GM21825 (cell line): Measurements from ENCODE around the gene GSX1.
"Not testable (repeated sequence)": the region's sequence is repeated elsewhere in the genome, so short reads cannot be mapped to it uniquely, and the experiment has no call there.

Experiments
- ATAC-seq: cut with Tn5 transposase; IDR thresholded peaks from one replicate; pipeline ENCODE4 v1.9.1; 2021; ENCODE audit warnings: mild to moderate bottlenecking, moderate library complexity; ENCODE audit not compliant: unreplicated experiment

Gene GSX1

GRCh38 chr13:27793507-27794367 is 1.5 kb downstream of the GSX1 start:
- ATAC-seq, result no peak

GRCh38 chr13:27794368-27794691 is 2.0 kb downstream of the GSX1 start:
- no peak for ATAC-seq

DNA sequence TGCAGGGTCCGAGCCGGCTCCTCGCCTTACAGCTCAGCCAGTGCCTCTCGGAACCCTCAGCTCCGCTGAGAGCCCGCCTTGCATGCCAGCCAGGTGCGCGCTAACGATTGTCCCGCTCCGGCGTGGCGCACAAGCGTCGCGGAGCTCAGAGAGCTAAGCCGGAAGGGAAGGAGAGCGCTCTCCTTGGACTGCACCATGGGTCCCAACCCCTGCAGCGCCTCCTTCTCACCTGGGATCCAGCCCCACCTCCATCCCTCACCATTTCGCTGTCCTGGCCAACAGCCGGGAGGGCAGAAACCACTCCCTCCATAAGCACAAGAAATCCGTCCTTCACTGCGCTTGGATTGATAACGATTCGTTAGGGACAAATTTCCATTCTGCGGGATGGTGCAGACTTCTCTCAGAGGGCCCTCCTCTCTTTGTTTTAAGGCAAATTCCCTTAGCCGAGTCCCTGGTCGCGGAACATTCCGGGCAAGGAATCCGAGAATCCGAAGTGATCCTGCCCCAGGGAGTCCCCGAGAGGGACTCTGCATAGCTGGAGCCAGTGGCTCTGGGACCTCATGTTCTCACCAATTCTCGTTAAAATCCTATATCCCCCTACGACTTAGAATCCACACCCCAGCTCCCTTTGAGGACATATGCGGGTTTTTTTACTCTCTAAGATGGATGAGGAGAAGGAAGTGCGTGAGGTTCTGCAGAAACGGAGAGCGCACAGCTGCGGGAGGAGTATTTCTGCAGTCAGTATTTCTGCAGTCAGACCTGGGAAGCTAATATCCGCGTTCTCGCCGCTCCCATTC is 2.8 kb downstream of the GSX1 start:
- no peak for ATAC-seq

DNA sequence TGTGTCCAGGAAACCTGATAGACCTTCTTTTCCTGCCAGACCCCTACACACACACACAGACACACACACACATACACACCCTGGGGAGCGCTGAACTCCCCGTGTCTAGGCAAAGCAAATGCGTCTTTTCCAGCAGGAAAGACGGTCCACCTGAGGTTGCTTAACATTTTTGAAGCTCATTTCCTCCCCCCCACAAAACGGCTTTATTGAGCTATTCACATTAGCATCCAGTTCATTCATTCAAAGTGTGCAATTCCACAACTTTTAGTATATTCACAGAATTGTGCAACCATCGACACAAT is 3.4 kb downstream of the GSX1 start:
- no peak for ATAC-seq

DNA sequence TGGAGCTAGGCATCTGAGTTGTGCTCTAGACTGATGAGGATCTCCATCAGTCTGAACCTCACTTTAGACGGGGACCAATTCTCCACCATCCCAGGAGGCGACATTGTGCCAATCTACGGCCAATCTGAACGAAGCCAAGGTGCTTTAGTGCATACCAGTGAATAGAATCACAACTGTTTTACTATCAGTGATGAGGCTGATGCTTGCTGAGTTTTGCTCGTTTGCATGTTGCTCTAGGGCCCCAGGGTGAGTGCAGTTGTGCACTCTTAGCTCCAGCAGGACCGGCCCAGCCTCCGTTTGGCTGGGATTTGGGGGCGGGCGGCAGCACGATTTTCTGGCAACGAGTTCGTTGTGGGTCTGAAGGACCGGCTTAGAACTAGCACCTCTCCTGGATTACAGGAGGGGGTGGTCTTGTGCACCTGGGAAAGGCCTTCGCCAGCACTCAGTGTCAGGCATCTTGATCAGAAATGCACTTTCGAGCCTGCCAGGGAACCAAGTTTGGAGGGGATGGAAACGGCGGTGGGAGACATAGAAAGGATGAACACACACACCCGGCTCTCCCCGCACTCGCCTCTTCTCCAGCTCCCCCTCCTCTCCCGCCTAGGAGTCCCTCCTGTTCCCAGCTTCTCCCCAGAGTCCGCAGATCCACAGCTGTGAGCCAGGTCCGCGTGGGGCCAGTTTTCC is 4.4 kb downstream of the GSX1 start:
- ATAC-seq, result no peak

DNA sequence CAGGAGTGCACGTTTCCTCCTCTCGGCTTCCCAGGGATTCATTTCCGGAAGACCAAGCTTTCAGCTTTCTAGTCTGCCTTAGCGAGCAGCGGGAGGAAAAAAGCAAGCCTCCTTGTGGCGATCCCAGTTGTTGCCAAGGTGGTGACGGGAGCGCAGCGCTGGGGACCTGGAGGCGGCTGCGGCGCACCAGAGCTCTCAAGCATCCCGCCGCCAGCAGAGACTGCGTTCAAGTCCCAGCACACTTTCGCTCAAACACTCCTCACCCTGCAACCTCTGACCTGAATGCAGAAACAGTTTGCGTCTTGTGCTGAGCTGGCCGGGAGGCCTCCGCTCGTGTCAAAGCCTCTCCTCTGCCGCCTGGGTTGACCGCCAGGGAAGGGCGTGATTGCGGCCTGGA is 4.9 kb downstream of the GSX1 start:
- no peak for ATAC-seq

- no peak for ATAC-seq
These were observed 14.6 kb downstream of the GSX1 start for GRCh38 chr13:27806744-27807387.

DNA sequence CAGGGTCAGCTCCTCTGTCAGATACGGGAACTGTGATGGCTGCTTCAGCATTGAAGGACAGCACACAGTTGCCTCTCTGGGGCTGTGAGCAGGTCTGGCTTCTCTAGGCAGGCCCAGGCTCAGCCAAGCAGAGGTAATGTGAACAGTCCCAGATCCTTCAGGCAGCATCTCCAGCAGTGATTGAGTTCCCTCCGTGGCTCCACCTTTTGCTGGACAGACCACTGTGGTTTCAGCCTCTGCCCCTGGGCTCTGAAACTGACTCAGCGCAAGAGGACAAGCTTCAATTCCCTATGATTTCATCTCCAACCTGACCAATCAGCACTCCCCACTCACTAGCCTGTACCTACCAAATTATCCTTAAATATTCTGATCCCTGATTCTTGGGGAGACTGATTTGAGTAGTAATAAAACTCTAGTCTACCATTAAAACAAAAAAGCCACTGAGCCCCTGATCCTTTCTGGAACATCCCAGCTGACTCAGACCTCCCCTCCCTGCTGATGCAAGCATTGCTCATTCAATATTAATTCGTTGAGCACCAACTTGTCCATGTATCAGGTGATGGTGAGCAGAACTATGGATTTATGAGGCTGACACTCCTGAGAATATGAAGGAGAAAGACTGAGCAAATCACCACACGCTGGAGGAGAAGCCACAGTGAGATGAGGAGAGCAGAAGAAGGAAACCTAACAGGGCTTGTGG is 16.7 kb downstream of the GSX1 start:
- ATAC-seq, result no peak

DNA sequence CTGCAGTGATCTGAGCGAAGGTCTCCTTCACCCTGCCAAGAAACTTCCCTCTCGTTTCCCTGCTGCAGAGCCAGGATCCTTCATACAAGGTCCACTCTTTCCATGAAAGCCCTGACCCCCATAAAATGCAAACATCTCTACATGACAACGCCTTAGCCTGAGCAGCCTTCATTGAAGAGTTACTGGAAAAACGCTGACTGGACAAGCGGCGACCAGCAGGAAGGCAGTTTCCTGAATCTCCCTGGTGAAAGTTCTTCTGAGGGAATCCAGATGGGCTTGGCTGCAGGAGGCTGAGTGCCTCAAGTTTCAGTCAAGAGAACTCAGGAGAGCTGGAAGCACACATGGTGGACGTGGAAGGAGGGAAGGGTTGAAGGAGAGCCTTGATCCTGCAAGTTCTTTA is 17.7 kb downstream of the GSX1 start:
- ATAC-seq, result no peak

DNA sequence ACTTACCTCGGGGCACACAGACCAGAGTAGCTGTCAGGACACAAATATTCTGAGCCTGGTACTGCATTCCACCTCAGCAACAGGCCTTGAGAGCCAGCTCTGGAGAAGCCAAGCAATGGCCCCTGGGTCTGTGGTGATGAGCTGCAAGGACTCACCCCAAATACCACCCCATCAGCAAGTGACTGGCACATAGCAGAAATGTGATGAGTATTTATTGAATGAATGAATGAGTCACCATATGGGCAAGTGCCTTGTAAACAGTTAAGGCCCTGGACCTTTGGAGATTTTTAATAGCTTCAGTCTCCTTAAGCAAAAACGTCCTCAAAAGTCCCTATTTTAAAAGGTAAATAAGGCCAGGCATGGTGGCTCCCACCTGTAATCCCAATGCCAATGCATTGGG is 18.2 kb downstream of the GSX1 start:
- no peak for ATAC-seq

DNA sequence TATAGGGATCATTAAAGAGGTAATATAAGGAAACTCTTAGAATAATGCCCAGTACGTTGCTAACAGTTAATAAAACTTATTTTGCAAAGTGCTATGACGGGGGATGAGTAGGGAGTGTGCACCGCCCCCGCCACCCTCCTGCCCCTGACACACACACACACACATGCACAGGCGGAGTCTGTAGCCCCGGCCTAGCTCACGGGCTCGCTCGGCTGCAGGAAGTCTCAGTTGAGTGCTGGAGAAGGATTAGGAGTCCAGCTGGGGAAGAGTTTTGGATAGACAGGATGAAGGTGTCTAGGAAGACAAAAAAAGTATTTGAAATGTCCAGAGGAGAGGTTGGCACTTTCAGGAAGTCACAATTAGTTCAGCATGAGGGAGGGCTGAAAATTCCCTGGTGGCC is 21.5 kb downstream of the GSX1 start:
- ATAC-seq, result no peak

DNA sequence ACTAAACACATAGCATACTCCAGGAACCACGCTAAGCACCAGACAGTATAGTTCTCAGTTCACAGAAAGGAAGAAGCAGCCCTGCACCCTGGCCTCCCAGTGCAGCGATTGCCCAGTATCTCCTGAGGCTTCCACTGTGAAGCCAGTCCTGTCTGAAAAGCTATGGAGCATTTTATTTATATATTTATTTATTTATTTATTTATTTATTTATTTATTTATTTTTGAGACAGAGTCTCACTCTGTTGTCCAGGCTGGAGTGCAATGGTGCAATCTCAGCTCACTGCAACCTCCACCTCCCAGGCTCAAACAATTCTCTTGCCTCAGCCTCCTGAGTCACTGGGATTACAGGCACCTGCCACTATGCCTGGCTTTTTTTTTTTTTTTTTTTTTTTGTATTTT is 25.5 kb downstream of the GSX1 start:
- ATAC-seq, result not testable (repeated sequence)

GRCh38 chr13:27820524-27821482 is 28.5 kb downstream of the GSX1 start:
- no peak for ATAC-seq

DNA sequence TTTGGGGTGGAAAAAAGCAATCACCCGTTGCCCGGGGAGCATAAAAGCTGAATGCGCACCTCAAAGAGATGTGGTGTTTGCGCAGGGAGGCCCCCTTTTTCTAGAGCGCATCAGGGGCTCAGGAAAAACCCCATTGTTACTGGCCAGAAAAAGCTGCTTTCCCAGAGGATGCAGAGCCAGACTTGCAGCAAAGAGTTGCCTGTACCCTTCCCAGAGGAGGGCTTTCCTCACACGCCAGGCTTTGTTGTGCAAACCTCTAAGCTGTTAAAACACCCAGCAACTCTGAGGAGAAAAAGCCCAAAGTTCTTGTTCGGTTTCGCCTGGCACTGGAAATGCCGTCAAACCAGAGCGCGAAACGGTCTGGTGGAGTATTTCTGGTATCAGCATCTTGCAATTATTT is 29.3 kb downstream of the GSX1 start:
- no peak for ATAC-seq

GRCh38 chr13:27822258-27822872 is 30.1 kb downstream of the GSX1 start:
- ATAC-seq, result no peak

GRCh38 chr13:27822873-27823311 is 30.6 kb downstream of the GSX1 start:
- no peak for ATAC-seq

DNA sequence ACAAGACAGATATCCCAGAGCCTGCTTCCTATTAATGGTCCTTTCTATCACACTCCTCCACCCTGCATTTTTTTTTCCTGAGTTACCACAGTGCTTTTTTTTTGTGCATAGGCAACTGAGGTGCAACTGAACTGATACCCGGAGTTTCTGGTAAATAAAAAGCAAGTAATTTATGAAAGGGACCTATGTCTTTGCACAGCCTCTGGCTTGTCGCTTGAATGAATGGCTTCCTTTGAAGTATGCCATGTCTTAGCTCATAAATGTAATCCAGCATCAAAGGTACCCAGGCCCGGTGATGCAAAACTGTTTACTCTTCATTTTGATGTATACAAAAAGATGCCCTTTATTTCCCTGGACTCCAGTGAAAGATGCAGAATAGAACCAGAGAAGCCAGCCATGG is 31.8 kb downstream of the GSX1 start:
- no peak for ATAC-seq

GRCh38 chr13:27825072-27825471 is 32.8 kb downstream of the GSX1 start:
- ATAC-seq, result no peak
